Stimulated activated CD8-positive, alpha-beta memory T cell treated with anti-CD3 and anti-CD28 coated beads, Interleukin-15, amount 100 ng/mL, for 1 hour (primary cell): ENCODE results near the gene PIGT.
"Not testable (repeated sequence)": the region's sequence is repeated elsewhere in the genome, so short reads cannot be mapped to it uniquely, and the experiment has no call there.

Experiments used
- DNase-seq: peaks from one replicate; pipeline ENCODE4 v3.0.0-alpha.2; 2020; ENCODE audit warnings: low read depth

Gene PIGT

DNA sequence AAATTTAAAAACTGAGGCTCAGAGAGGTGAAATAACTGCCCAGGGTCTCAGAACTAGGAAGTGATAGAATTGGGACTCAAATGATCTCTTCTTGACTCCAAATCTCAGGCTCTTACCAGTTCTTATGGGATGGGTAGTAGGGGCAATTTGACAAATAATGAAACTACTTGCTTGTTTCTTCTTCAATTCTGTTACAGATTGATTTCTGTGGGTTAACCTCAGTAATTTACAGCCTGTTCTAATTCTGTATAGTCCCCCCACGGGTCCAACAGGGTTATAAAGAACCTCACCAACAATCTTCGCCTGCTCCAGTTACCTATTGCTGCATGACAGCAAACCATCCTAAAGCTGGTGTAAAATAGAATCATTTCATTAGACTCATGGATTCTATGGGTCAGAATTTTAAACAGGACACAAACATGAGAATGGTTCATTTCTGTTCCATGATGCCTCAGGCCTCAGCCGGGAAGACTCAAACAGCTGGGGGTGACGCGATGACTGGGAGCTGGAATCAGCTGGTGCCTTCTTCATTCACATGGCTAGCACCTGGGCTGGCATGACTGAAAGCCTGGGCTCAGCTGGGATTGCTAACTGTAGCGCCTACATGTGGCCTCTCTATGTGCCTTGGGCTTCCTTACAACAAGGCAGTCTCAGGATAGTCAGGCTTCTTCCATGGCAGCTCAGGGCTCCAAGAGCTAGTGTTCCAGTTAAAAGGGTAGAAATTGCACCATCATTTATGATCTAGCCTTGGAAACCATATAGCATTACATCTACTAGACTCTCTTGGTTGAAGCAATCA, 47.0 kb downstream of the PIGT start:
- DNase-seq, result no peak

- DNase-seq, result no peak
Measured at GRCh38 chr20:45463709-45464108, 47.8 kb downstream of the PIGT start.

- DNase-seq, result no peak
Measured at GRCh38 chr20:45465491-45466266, 49.7 kb downstream of the PIGT start.

GRCh38 chr20:45467172-45467571, 51.2 kb downstream of the PIGT start:
- DNase-seq, result no peak

DNA sequence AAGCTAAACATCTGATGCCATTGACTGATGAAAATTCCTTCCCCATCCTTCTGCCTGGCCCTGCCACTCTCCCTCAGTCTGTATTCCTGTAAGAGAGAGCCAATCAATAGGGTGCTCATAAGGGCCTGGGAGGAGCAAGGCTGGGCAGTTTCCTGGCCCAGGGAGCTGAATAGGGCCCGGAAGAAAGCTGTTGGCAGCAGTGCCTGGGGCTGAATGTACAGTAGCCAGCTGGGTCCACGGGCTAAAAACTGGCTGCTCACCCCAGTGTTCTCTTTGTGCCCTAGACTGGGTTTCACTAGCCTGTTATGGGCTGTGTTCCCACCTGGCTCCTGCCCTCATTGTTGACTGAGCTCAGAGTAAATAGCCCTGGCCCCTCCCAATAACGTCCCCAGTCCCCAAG, 51.9 kb downstream of the PIGT start:
- no peak for DNase-seq

- no peak for DNase-seq
Measured at GRCh38 chr20:45469336-45470261, 53.7 kb downstream of the PIGT start, which contains the start of gene WFDC2. TSS of gene WFDC2 (plus strand) at chr20:45469753. CDS start at chr20:45469782, 29 bp downstream.

- DNase-seq, result no peak
Measured at GRCh38 chr20:45470262-45470931, 54.5 kb downstream of the PIGT start.

DNA sequence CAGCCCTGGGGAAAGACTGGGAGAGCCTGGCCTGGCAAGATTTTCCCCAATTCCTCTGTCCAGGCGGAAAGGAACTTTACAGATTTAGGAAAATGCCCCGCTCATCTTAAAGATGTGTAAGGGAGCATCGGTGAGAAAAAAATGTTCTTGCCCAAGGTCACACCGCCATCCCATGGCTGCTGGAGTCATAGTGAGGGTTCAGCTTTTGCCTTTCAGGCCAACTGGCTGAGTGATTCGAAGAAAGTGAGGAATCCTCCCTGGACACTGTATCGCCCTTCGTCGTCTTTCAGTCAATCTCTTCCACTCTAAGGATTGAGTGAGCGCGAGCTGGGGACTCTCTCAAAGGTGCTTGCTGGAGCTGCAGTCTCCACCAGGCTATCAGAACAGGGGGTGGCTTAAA, 55.0 kb downstream of the PIGT start:
- DNase-seq, result no peak

DNA sequence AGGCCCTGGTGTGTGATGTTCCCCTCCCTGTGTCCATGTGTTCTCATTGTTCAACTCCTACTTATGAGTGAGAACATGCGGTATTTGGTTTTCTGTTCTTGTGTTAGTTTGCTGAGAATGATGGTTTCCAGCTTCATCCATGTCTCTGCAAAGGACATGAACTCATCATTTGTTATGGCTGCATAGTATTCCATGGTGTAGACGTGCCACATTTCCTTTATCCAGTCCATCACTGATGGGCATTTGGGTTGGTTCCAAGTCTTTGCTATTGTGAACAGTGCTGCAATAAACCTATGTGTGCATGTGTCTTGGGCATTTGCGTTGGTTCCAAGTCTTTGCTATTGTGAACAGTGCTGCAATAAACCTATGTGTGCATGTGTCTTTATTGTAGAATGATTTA, 56.3 kb downstream of the PIGT start:
- DNase-seq, result not testable (repeated sequence)
